ENCODE data around the gene IDE. TPM values are rescaled to one million over a fixed set of nuclear protein-coding genes. Genes with fewer than 3 reads are reported as not detected.

IDE gene
- total RNA-seq, 4 donors from 2014 or later, result 107 to 300 (median 185) TPM

DNA sequence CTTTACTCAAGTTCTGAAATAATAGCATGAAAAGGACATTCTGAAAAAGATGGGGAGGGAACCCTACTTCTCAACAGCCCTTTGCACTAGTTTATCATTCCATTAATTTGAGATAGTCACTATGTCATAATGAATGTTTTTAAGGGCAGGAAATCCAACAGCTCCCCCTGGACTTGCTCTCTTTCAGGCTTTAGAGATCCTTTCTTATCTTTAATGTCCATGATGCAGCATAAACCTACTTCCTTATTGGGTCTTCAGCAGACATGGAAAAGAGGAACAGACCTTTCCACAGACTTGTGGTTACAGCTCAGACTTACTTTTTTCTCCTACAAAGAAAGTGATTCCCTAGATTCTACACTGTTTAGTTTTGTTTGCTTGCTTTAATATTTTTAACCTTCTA lies 87.3 kb downstream of the IDE start:
- Histone ChIP-seq H3K9me3 (no peaks in the 10 kb centered on the region), H3K4me3 (no peak overlapping the region), H3K4me1 (no peaks in the 10 kb centered on the region), H3K27ac (no peak overlapping the region), H3K27me3 (no peaks in the 10 kb centered on the region), H3K36me3 (peaks cover 94% of the 10 kb centered on the region)
- DNase-seq (ENCODE audit: low spot score in 2 of 2), result no peak
- TF ChIP-seq EP300 (IDR thresholded peaks at IDR 0.05) (no peak), POLR2A (IDR thresholded peaks at IDR 0.05) (no peak), POLR2AphosphoS5 (IDR thresholded peaks at IDR 0.05) (no peak)
- TF ChIP-seq, protein P1, sequence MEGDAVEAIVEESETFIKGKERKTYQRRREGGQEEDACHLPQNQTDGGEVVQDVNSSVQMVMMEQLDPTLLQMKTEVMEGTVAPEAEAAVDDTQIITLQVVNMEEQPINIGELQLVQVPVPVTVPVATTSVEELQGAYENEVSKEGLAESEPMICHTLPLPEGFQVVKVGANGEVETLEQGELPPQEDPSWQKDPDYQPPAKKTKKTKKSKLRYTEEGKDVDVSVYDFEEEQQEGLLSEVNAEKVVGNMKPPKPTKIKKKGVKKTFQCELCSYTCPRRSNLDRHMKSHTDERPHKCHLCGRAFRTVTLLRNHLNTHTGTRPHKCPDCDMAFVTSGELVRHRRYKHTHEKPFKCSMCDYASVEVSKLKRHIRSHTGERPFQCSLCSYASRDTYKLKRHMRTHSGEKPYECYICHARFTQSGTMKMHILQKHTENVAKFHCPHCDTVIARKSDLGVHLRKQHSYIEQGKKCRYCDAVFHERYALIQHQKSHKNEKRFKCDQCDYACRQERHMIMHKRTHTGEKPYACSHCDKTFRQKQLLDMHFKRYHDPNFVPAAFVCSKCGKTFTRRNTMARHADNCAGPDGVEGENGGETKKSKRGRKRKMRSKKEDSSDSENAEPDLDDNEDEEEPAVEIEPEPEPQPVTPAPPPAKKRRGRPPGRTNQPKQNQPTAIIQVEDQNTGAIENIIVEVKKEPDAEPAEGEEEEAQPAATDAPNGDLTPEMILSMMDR (IDR thresholded peaks at IDR 0.05), result no peak

DNA sequence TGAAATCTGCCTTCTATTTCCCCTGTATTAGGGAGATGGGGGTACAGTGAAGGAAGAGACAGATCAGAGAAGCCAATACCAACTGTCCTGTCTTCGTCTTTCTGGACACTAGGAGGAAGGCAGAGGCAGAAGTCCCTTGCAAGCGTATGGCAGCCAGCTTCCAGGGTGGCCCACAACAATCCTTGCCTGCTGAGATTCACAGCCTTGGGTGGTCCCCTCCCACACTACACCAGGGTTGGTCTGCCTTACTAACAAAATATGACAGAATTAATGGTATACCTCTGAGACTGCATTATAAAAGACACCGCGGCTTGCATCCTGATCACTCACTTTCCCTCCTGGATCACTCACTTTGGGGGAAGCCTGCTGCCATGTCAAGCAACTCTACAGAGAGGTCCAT lies 90.4 kb downstream of the IDE start:
- peaks cover 97% of the 10 kb centered on the region for H3K36me3 ChIP-seq
- H3K4me1 ChIP-seq, result no peaks in the 10 kb centered on the region
- no peak for DNase-seq (ENCODE audit: low spot score in 2 of 2)
- no peak overlapping the region for H3K27ac ChIP-seq
- no peaks in the 10 kb centered on the region for H3K27me3 ChIP-seq
- TF ChIP-seq POLR2A (IDR thresholded peaks at IDR 0.05), result no peak
- no peak for TF ChIP-seq EP300 (IDR thresholded peaks at IDR 0.05)
- TF ChIP-seq POLR2AphosphoS5 (IDR thresholded peaks at IDR 0.05), result no peak
- TF ChIP-seq, protein P1 (IDR thresholded peaks at IDR 0.05), result no peak
- H3K4me3 ChIP-seq, result no peak overlapping the region
- 93% methylated on average over 3 of the region's 4 CpGs for WGBS
- no peaks in the 10 kb centered on the region for H3K9me3 ChIP-seq

DNA sequence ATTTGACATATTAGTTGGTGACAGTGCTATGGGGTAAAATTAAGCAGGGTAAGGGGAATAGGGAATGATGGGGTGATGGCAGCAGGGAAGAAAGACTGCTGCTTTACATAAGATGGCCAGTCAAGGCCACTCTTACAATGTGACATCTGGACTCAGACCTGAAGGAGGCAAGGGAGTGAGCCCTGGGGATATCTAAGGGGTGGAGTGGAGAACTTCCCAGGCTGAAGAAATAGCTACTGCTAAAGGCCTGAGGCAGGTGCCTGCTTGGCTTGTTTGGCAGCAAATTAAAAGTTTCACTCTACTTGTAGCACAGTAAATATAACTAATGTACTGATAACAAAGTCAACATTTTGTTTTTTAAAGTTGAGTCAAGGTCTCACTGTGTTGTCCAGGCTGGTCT lies 93.5 kb downstream of the IDE start:
- Histone ChIP-seq H3K9me3 (no peaks in the 10 kb centered on the region), H3K36me3 (peaks cover 80% of the 10 kb centered on the region), H3K27ac (no peak overlapping the region), H3K4me1 (no peaks in the 10 kb centered on the region), H3K4me3 (no peak overlapping the region), H3K27me3 (no peaks in the 10 kb centered on the region)
- no peak for DNase-seq (ENCODE audit: low spot score in 2 of 2)
- TF ChIP-seq EP300 (IDR thresholded peaks at IDR 0.05), result no peak
- TF ChIP-seq, protein P1 (IDR thresholded peaks at IDR 0.05), result no peak
- TF ChIP-seq POLR2A (IDR thresholded peaks at IDR 0.05), result no peak
- TF ChIP-seq POLR2AphosphoS5 (IDR thresholded peaks at IDR 0.05), result no peak

DNA sequence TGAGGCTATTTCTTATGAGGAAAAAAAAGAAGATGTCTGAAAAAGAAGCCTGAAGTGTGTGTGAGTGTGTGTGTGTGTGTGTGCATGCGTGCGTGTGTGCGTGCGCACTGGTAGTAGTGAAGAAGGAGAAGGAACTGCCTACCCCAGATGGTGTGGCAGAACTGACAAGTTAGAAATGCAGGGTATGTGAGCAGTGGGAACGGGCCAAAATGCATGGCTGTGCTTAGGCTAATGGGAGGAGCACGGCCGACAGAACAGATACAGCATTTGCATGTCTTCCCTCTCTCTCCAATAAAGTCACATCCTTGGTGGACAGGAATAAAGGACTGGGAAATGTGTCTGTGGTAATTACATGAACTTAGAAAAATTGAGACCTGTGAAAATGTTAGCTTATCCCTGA lies 94.3 kb downstream of the IDE start:
- no peak overlapping the region for H3K27ac ChIP-seq
- WGBS, result 77% methylated on average over 7 of the region's 7 CpGs
- H3K36me3 ChIP-seq, result peaks cover 77% of the 10 kb centered on the region
- H3K4me1 ChIP-seq, result no peaks in the 10 kb centered on the region
- no peaks in the 10 kb centered on the region for H3K27me3 ChIP-seq
- TF ChIP-seq POLR2AphosphoS5 (IDR thresholded peaks at IDR 0.05), result no peak
- TF ChIP-seq, protein P1 (IDR thresholded peaks at IDR 0.05), result no peak
- no peak for TF ChIP-seq EP300 (IDR thresholded peaks at IDR 0.05)
- no peak for TF ChIP-seq POLR2A (IDR thresholded peaks at IDR 0.05)
- H3K9me3 ChIP-seq, result no peaks in the 10 kb centered on the region
- no peak for DNase-seq (ENCODE audit: low spot score in 2 of 2)
- no peak overlapping the region for H3K4me3 ChIP-seq

DNA sequence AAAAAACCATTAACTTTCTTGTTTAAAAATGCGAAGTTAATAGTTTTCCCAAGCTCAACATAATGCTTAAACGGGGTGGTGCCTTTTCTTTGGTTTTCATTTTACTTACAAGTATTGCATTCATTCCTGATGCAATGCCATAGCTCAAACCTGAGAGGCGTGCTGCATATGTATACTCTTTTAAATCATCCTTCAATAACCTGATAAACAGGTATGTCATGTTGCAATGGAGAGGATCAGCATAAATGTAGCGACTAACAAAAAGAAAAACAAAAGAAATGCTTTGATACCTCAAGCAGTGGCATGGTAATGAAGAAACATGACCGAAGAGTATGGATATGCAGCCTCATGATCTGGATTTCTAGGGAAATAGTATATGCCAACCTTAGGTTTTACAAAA lies 95.4 kb downstream of the IDE start:
- 70% methylated on average over 5 of the region's 5 CpGs for WGBS
- no peak for DNase-seq (ENCODE audit: low spot score in 2 of 2)
- no peak for TF ChIP-seq POLR2AphosphoS5 (IDR thresholded peaks at IDR 0.05)
- no peak for TF ChIP-seq POLR2A (IDR thresholded peaks at IDR 0.05)
- no peak for TF ChIP-seq EP300 (IDR thresholded peaks at IDR 0.05)
- TF ChIP-seq, protein P1 (IDR thresholded peaks at IDR 0.05), result no peak
- Histone ChIP-seq H3K9me3 (no peaks in the 10 kb centered on the region), H3K4me3 (no peak overlapping the region), H3K27ac (no peak overlapping the region), H3K4me1 (no peaks in the 10 kb centered on the region), H3K27me3 (no peaks in the 10 kb centered on the region), H3K36me3 (peaks cover 76% of the 10 kb centered on the region)

All from suprapubic skin (tissue), 4 donors.